ENCODE measurements around the gene COX4I2.
A peak's percentile ranks its signal among the peaks of the same experiment; 100 is the strongest.

Gene COX4I2

GRCh38 chr20:31690124-31690666 is 52.5 kb downstream of the COX4I2 start:
- Histone ChIP-seq H3K9me3 (ENCODE audit: insufficient read depth, low read length) (no peaks in the 10 kb centered on the region), H3K79me2 (ENCODE audit: low read length) (peaks cover 59% of the 10 kb centered on the region), H3K4me2 (ENCODE audit: low read length) (no peak overlapping the region), H3K36me3 (replicated peaks; ENCODE audit: low read depth, low read length) (peaks cover 32% of the 10 kb centered on the region), H3K4me1 (ENCODE audit: low read length) (peaks cover 42% of the 10 kb centered on the region), H2AFZ (ENCODE audit: low read depth, low read length) (no peak overlapping the region), H4K20me1 (ENCODE audit: insufficient read depth, low read length) (peaks cover 20% of the 10 kb centered on the region), H3K27me3 (ENCODE audit: low read depth, low read length) (no peaks in the 10 kb centered on the region), H3K27ac (ENCODE audit: low read length) (no peak overlapping the region), H3K4me3 (ENCODE audit: low read length) (no peak overlapping the region), H3K9ac (ENCODE audit: low read length) (no peak overlapping the region)
- TF ChIP-seq, protein P1, sequence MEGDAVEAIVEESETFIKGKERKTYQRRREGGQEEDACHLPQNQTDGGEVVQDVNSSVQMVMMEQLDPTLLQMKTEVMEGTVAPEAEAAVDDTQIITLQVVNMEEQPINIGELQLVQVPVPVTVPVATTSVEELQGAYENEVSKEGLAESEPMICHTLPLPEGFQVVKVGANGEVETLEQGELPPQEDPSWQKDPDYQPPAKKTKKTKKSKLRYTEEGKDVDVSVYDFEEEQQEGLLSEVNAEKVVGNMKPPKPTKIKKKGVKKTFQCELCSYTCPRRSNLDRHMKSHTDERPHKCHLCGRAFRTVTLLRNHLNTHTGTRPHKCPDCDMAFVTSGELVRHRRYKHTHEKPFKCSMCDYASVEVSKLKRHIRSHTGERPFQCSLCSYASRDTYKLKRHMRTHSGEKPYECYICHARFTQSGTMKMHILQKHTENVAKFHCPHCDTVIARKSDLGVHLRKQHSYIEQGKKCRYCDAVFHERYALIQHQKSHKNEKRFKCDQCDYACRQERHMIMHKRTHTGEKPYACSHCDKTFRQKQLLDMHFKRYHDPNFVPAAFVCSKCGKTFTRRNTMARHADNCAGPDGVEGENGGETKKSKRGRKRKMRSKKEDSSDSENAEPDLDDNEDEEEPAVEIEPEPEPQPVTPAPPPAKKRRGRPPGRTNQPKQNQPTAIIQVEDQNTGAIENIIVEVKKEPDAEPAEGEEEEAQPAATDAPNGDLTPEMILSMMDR (IDR thresholded peaks at IDR 0.05; ENCODE audit: low read depth, low read length): no peak

DNA sequence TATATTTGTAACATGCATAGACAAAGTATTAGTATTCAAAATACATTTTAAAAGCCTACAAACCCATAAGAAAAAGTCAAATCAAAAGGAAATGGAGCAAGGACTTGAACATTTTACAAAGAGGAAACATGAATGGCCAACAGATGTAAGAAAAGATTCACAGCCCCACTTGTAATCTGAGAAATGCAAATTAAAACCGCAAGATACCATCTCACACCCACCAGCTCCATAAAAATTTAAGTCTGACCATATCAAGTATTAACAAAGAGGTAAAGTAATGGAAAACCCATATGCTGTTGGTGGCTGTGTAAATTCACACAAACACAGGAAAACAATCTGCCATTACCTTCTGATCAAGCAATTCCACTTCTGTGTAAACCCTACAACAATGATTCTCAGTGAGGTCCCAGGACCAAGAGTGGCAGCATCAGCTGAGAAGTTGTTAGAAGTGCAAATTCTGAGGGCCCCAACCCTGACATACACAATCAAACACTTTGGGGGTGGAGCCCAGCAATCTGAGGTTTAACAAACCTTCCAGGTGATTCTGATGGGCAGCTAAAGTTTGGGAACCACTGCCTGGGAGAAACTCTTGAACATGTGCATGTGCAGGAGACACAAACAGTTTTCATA is 54.0 kb downstream of the COX4I2 start:
- Histone ChIP-seq H3K9me3 (ENCODE audit: insufficient read depth, low read length) (no peaks in the 10 kb centered on the region), H4K20me1 (ENCODE audit: insufficient read depth, low read length) (peaks cover 31% of the 10 kb centered on the region), H2AFZ (ENCODE audit: low read depth, low read length) (no peak overlapping the region), H3K9ac (ENCODE audit: low read length) (no peak overlapping the region), H3K27me3 (ENCODE audit: low read depth, low read length) (no peaks in the 10 kb centered on the region), H3K4me1 (ENCODE audit: low read length) (peaks cover 27% of the 10 kb centered on the region), H3K27ac (ENCODE audit: low read length) (peak overlapping the region; percentile 53), H3K79me2 (ENCODE audit: low read length) (peaks cover 53% of the 10 kb centered on the region), H3K4me2 (ENCODE audit: low read length) (peak overlapping the region; percentile 42), H3K4me3 (ENCODE audit: low read length) (no peak overlapping the region), H3K36me3 (replicated peaks; ENCODE audit: low read depth, low read length) (peaks cover 27% of the 10 kb centered on the region)
- TF ChIP-seq EZH2phosphoT487 (IDR thresholded peaks at IDR 0.05; ENCODE audit: low read depth): no peak
- TF ChIP-seq, protein P1 (IDR thresholded peaks at IDR 0.05; ENCODE audit: low read depth, low read length): no peak

DNA sequence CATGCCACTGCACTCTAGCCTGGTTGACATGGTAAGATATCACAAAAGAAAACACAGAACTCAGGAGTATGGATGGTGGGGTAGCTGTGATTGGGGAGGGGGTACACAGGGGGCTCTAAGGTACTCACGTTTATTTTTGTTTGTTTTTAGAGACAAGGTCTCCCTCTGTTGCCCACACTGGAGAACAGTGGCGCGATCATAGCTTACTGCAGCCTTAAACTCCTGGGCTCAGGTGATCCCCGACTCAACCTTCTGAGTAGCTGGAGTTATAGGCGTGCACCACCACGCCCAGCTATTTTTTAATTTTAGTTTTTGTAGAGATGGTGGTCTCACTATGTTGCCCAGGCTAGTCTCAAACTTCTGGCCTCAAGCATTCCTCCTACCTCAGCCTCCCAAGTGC is 55.7 kb downstream of the COX4I2 start:
- Histone ChIP-seq H3K9me3 (ENCODE audit: insufficient read depth, low read length) (no peaks in the 10 kb centered on the region), H3K4me1 (ENCODE audit: low read length) (peaks cover 25% of the 10 kb centered on the region), H2AFZ (ENCODE audit: low read depth, low read length) (no peak overlapping the region), H3K36me3 (replicated peaks; ENCODE audit: low read depth, low read length) (peaks cover 24% of the 10 kb centered on the region), H3K79me2 (ENCODE audit: low read length) (peaks cover 54% of the 10 kb centered on the region), H3K27me3 (ENCODE audit: low read depth, low read length) (no peaks in the 10 kb centered on the region), H4K20me1 (ENCODE audit: insufficient read depth, low read length) (peaks cover 31% of the 10 kb centered on the region), H3K4me3 (ENCODE audit: low read length) (no peak overlapping the region), H3K4me2 (ENCODE audit: low read length) (no peak overlapping the region), H3K27ac (ENCODE audit: low read length) (no peak overlapping the region), H3K9ac (ENCODE audit: low read length) (no peak overlapping the region)
- TF ChIP-seq EZH2phosphoT487 (IDR thresholded peaks at IDR 0.05; ENCODE audit: low read depth): no peak
- TF ChIP-seq, protein P1 (IDR thresholded peaks at IDR 0.05; ENCODE audit: low read depth, low read length): 0 out of 2 replicates have a peak, but pooled peaks have one; percentile 4

DNA sequence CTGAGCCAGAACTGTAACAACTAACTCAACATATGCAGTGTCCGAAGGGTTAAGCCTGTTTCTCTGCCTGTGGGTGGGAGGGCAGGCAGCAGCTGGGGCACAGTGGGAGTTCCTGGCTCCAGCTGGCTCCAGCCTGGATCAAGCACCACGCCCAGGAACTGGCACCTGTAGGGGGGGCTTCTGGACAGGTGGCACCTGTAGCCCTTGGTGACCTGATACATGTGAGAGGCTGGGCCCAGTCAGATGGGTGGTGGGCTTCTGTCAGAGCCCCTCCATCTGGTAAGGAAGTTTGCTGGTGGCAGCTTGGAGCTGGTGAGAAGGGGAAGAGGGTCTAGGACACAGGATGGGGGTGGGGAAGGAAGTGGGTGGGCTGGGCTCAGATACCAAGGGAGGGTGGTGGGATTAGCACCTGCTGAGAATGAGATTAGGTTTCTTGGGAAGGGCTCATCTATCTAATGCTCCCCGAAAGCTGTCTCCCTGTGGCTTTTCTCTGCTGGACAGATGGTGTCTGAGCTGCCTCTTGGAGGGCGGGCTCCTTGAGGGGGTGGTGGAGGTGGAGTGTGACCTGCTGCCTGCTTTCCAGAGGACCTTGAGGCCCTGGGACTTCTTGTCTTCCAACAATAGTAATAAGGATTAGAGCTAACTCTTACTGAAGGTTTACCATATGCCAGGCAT is 56.4 kb downstream of the COX4I2 start:
- Histone ChIP-seq H3K27ac (ENCODE audit: low read length) (no peak overlapping the region), H3K4me2 (ENCODE audit: low read length) (no peak overlapping the region), H3K36me3 (replicated peaks; ENCODE audit: low read depth, low read length) (peaks cover 19% of the 10 kb centered on the region), H4K20me1 (ENCODE audit: insufficient read depth, low read length) (peaks cover 36% of the 10 kb centered on the region), H3K4me1 (ENCODE audit: low read length) (peaks cover 32% of the 10 kb centered on the region), H3K4me3 (ENCODE audit: low read length) (no peak overlapping the region), H2AFZ (ENCODE audit: low read depth, low read length) (no peak overlapping the region), H3K27me3 (ENCODE audit: low read depth, low read length) (no peaks in the 10 kb centered on the region), H3K9ac (ENCODE audit: low read length) (no peak overlapping the region), H3K79me2 (ENCODE audit: low read length) (peaks cover 55% of the 10 kb centered on the region), H3K9me3 (ENCODE audit: insufficient read depth, low read length) (no peaks in the 10 kb centered on the region)
- TF ChIP-seq, protein P1 (IDR thresholded peaks at IDR 0.05; ENCODE audit: low read depth, low read length): no peak
- no peak for TF ChIP-seq EZH2phosphoT487 (IDR thresholded peaks at IDR 0.05; ENCODE audit: low read depth)
